MG63 (cell line): ENCODE data around the gene HSDL1. TPM values are rescaled to one million over a fixed set of nuclear protein-coding genes. Genes with fewer than 3 reads are reported as not detected.

Source experiments
- DNase-seq: peaks from one replicate; pipeline ENCODE4 v3.0.0-alpha.2; 2020
- H3K27me3 ChIP-seq: fragments of 250-450 bp; sonication (Bioruptor Pico); 2 replicates; pipeline ENCODE4 v1.5.1; 2020; ENCODE audit warnings: mild to moderate bottlenecking, moderate library complexity
- H3K36me3 ChIP-seq: fragments of 250-450 bp; sonication (Bioruptor Pico); 2 replicates; pipeline ENCODE4 v1.5.1; 2020; ENCODE audit warnings: mild to moderate bottlenecking, moderate library complexity
- H3K4me3 ChIP-seq: fragments of 250-450 bp; sonication (Bioruptor Pico); 2 replicates; pipeline ENCODE4 v1.5.1; 2020; ENCODE audit warnings: mild to moderate bottlenecking, moderate library complexity
- H3K9me3 ChIP-seq: fragments of 250-450 bp; sonication (Bioruptor Pico); 2 replicates; pipeline ENCODE4 v1.5.1; 2020; ENCODE audit warnings: mild to moderate bottlenecking, moderate library complexity
- total RNA-seq: library from RNA; depleted of rRNA; stranded (reverse); fragments of >200 nt; shearing (Covaris generic); gene quantifications from 2 replicates; pipeline ENCODE4 v1.2.3, GENCODE V29; 2014; ENCODE audit warnings: low replicate concordance

The HSDL1 gene
- total RNA-seq, 1 experiment from 2014 or later, result 7.0 TPM

- no peak for DNase-seq
- Histone ChIP-seq H3K4me3 (no peak overlapping the region), H3K9me3 (no peaks in the 10 kb centered on the region), H3K36me3 (no peaks in the 10 kb centered on the region; the same call in none of the 2 replicates), H3K27me3 (no peaks in the 10 kb centered on the region)
These were observed 34.1 kb upstream of the HSDL1 start for GRCh38 chr16:84178892-84179611.

GRCh38 chr16:84178146-84178765 lies 33.3 kb upstream of the HSDL1 start:
- DNase-seq, result no peak
- H3K4me3 ChIP-seq, result no peak overlapping the region
- no peaks in the 10 kb centered on the region; the same call in 1 of the 2 replicates for H3K36me3 ChIP-seq
- H3K9me3 ChIP-seq, result no peaks in the 10 kb centered on the region
- no peaks in the 10 kb centered on the region for H3K27me3 ChIP-seq

GRCh38 chr16:84177741-84178073 lies 32.7 kb upstream of the HSDL1 start:
- peak; percentile 25 for DNase-seq
- H3K4me3 ChIP-seq, result no peak overlapping the region
- no peaks in the 10 kb centered on the region for H3K36me3 ChIP-seq
- H3K27me3 ChIP-seq, result no peaks in the 10 kb centered on the region
- H3K9me3 ChIP-seq, result no peaks in the 10 kb centered on the region

- Histone ChIP-seq H3K36me3 (no peaks in the 10 kb centered on the region), H3K4me3 (no peak overlapping the region), H3K9me3 (no peaks in the 10 kb centered on the region), H3K27me3 (no peaks in the 10 kb centered on the region)
- no peak for DNase-seq
These were observed 31.4 kb upstream of the HSDL1 start for GRCh38 chr16:84176192-84177053.

- Histone ChIP-seq H3K36me3 (no peaks in the 10 kb centered on the region), H3K27me3 (no peaks in the 10 kb centered on the region), H3K4me3 (no peak overlapping the region), H3K9me3 (no peaks in the 10 kb centered on the region)
- peak; percentile 27 for DNase-seq
These were observed 30.5 kb upstream of the HSDL1 start for GRCh38 chr16:84175350-84176081.

GRCh38 chr16:84174396-84174795 lies 29.4 kb upstream of the HSDL1 start:
- Histone ChIP-seq H3K27me3 (no peaks in the 10 kb centered on the region), H3K36me3 (no peaks in the 10 kb centered on the region), H3K4me3 (no peak overlapping the region), H3K9me3 (no peaks in the 10 kb centered on the region)
- DNase-seq, result no peak

GRCh38 chr16:84169765-84170310 lies 24.9 kb upstream of the HSDL1 start:
- H3K9me3 ChIP-seq, result no peaks in the 10 kb centered on the region
- DNase-seq, result no peak

GRCh38 chr16:84166796-84167695 lies 22.1 kb upstream of the HSDL1 start:
- Histone ChIP-seq H3K4me3 (no peak overlapping the region), H3K36me3 (no peaks in the 10 kb centered on the region), H3K9me3 (no peaks in the 10 kb centered on the region), H3K27me3 (no peaks in the 10 kb centered on the region)
- no peak for DNase-seq

More at GRCh38 chr16:84169765-84170310, 24.9 kb upstream of the HSDL1 start:
- Histone ChIP-seq H3K27me3 (no peaks in the 10 kb centered on the region), H3K36me3 (no peaks in the 10 kb centered on the region), H3K4me3 (no peak overlapping the region)

GRCh38 chr16:84165746-84166145 lies 20.8 kb upstream of the HSDL1 start:
- no peak for DNase-seq
- no peaks in the 10 kb centered on the region for H3K27me3 ChIP-seq
- no peaks in the 10 kb centered on the region for H3K9me3 ChIP-seq
- no peak overlapping the region for H3K4me3 ChIP-seq
- H3K36me3 ChIP-seq, result no peaks in the 10 kb centered on the region

GRCh38 chr16:84161801-84162200 lies 16.8 kb upstream of the HSDL1 start:
- Histone ChIP-seq H3K27me3 (no peaks in the 10 kb centered on the region), H3K36me3 (no peaks in the 10 kb centered on the region), H3K9me3 (no peaks in the 10 kb centered on the region), H3K4me3 (no peak overlapping the region)
- no peak for DNase-seq

- H3K9me3 ChIP-seq, result no peaks in the 10 kb centered on the region
- DNase-seq, result no peak
- no peak overlapping the region for H3K4me3 ChIP-seq
- no peaks in the 10 kb centered on the region for H3K36me3 ChIP-seq
- H3K27me3 ChIP-seq, result no peaks in the 10 kb centered on the region
These were observed 16.1 kb upstream of the HSDL1 start for GRCh38 chr16:84161037-84161436.

GRCh38 chr16:84159800-84160199 lies 14.8 kb upstream of the HSDL1 start:
- H3K36me3 ChIP-seq, result no peaks in the 10 kb centered on the region
- H3K4me3 ChIP-seq, result no peak overlapping the region
- no peaks in the 10 kb centered on the region for H3K9me3 ChIP-seq
- no peaks in the 10 kb centered on the region for H3K27me3 ChIP-seq
- no peak for DNase-seq

- Histone ChIP-seq H3K36me3 (no peaks in the 10 kb centered on the region), H3K27me3 (no peaks in the 10 kb centered on the region), H3K9me3 (no peaks in the 10 kb centered on the region), H3K4me3 (no peak overlapping the region)
- no peak for DNase-seq
These were observed 14.0 kb upstream of the HSDL1 start for GRCh38 chr16:84159007-84159406.

- H3K9me3 ChIP-seq, result no peaks in the 10 kb centered on the region
- DNase-seq, result peak; percentile 4
- H3K27me3 ChIP-seq, result no peaks in the 10 kb centered on the region
These were observed 11.4 kb upstream of the HSDL1 start for GRCh38 chr16:84156342-84156784.

GRCh38 chr16:84155771-84156170 lies 10.8 kb upstream of the HSDL1 start:
- Histone ChIP-seq H3K4me3 (no peak overlapping the region), H3K9me3 (no peaks in the 10 kb centered on the region), H3K27me3 (no peaks in the 10 kb centered on the region), H3K36me3 (no peaks in the 10 kb centered on the region)
- DNase-seq, result no peak

More at GRCh38 chr16:84156342-84156784, 11.4 kb upstream of the HSDL1 start:
- Histone ChIP-seq H3K36me3 (no peaks in the 10 kb centered on the region), H3K4me3 (no peak overlapping the region)

GRCh38 chr16:84155226-84155625 lies 10.2 kb upstream of the HSDL1 start:
- Histone ChIP-seq H3K9me3 (no peaks in the 10 kb centered on the region), H3K27me3 (no peaks in the 10 kb centered on the region), H3K4me3 (no peak overlapping the region), H3K36me3 (no peaks in the 10 kb centered on the region)
- DNase-seq, result no peak
